LNCAP (cell line): ENCODE measurements around the gene FREM1.

ENCODE experiments used
- TF ChIP-seq, protein P1 (sequence below): fragments of 450-650 bp; IDR thresholded peaks from 2 replicates; pipeline ENCODE4 v1.5.1; 2017; ENCODE audit warnings: mild to moderate bottlenecking

The FREM1 gene

DNA sequence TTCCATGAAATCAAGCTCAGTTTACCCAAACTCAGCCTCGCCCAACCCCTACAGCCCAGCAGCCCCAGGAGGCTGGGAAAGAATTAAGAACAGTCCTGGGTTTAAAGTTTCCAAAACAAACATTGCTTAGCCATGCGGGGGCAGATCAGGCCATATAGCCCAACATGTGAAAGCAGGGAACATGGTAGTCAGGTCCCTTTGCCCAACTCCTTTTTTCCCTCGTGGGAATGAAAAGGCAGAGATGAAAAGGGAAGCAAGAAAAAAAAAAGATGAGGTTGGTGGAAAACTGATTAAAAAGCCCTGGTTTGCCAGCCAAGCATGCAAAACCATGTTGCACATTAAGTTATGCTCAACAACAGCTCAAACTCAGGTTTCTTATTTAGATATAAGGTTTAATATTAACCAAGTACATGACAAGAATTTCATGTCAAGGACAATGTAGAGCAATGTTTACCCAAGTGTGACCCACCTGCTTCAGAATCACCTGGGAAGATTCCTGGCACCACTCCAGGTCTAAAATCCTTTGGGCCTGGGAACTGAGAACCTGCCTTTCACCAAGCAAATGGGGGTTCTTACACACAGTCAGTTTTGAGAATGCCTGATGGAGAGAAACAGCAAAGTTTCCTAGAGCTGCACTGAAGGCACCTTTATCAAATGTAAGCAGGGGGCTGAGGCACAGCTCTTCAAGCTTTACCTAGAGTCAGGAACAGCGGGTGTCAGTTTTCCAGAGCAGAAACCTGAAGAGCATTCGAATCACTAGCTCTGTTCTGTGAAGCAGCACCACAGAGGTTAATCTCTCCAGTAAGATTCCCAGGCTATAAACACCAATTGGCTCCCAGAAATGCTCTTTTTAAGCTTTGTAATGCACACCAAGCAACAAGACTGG is 1.7 kb downstream of the FREM1 start:
- TF ChIP-seq, protein P1, sequence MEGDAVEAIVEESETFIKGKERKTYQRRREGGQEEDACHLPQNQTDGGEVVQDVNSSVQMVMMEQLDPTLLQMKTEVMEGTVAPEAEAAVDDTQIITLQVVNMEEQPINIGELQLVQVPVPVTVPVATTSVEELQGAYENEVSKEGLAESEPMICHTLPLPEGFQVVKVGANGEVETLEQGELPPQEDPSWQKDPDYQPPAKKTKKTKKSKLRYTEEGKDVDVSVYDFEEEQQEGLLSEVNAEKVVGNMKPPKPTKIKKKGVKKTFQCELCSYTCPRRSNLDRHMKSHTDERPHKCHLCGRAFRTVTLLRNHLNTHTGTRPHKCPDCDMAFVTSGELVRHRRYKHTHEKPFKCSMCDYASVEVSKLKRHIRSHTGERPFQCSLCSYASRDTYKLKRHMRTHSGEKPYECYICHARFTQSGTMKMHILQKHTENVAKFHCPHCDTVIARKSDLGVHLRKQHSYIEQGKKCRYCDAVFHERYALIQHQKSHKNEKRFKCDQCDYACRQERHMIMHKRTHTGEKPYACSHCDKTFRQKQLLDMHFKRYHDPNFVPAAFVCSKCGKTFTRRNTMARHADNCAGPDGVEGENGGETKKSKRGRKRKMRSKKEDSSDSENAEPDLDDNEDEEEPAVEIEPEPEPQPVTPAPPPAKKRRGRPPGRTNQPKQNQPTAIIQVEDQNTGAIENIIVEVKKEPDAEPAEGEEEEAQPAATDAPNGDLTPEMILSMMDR = no peak

DNA sequence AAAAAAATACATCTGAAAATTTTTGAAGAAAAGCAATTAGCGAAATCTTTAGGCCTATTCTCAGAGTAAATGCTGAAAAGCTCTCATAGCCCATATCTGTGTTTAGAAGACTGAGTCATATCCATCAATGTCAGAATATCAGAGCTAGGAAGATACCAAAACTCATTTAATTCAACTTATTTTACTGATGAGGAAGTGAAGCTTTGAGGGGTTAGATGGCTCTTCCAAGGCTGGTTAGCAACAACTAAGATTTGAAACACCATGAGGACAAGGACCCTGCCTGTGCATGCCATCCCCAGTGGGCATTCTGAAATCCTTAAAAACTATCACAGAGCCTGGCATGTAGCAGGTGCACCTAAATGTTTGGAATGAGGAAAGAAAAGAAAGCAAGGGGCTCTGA is 2.5 kb downstream of the FREM1 start:
- TF ChIP-seq, protein P1 = no peak

DNA sequence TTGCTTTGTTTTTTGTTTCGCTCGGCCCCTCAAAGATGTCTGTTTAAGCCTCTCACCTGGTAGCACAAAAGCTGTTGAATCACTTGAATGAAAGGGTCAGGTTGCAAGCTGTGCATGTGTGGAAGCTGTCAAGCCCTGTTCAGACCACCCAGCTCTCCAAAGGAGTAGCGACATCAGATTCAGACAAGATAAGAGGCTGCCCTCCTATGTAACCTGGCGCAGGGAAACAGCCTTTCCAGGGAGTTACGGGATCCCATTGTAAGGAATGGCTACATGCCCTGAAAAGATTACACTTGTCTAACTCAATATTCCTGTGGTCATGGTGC is 2.9 kb downstream of the FREM1 start:
- TF ChIP-seq, protein P1 = no peak

DNA sequence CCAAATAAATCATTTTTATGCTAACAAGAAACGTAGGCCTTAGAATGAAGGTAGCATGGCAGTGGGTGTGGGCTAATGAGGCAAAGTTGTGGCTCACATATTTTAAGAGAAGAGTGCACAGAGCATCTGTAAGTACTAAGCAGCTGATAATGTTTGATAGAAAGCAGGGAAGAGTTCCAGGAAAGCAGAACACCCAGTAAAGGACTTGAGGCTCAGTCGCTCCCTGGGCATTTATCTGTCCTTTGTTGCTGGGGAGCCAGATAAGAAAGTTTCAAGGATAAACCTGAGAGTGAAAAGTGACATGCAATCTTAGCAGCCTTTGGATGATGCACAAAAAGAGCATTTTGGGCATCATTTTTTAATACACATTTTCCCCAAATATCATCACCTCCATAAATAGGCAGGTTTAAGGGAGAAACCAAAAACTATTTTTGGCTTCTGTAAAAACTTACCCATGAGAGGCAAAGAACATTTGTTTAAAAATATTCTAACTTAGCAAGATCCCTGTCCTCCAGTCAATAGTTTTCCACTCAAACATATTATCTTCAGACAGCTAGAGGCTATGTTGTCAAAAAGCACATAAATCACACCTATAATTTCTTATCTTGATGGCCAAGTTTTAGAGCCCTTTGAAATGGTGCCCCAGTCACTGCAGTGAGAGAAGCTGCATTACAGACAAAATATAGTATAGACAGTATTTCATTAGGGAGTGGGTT is 3.4 kb downstream of the FREM1 start:
- TF ChIP-seq, protein P1 = no peak

DNA sequence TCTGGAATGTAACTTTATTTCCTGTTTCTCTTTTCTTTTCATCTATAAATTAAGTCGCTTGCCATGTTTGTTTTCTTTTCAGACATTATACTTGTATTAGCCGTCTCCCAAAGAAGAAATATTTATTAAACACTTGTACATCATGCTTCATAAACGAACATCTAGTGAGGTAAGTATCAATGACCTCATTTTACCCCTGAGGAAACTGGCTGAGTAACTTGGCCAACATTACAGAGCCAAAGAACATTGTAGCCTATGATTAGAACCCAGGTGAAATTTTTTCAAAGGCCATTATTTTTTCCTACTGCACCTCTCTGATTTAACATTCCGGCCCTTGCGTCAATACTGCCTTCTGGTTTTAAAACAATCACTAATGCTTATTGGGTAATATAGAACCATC is 4.2 kb downstream of the FREM1 start:
- TF ChIP-seq, protein P1 = no peak

DNA sequence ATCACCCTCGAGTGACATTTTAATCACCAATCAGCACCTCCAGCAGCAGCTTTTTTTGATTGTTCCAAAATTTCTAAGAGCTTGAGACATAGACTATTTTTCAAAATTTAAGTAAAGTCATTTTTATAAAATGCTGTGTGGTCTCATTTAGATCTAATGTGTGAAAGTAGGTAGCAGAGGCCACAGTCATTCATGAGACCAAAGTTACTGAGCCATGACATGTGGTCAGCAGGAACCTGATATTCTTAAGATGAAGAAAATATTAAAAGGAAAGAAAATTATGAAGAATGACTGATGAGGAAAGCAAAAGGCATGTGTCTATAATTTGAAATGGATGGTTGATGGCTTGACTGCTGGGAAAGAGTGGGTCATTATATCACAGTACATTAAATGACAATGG is 7.2 kb downstream of the FREM1 start:
- TF ChIP-seq, protein P1 = no peak

DNA sequence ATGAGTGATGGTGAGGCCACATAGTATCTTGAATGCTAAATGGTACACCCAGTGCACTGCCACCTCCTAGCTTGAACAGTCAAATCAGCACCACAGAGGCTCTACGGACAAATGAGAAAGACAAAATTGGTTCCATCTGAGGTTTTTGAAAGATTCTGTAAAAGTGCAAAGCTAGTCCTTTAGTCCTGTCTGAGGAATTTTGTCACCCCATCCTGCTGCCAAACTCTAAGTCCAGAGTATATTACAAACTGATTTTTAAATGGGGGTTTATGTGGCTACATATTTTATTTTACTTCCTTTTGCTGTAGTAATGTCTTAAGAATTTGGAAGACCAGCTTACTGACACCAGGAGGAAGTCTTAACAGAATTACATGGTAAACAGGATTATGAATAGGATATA is 7.7 kb downstream of the FREM1 start:
- TF ChIP-seq, protein P1 = no peak
